HEK293 (cell line): Measurements from ENCODE around the gene WDR38.

Experiments
- GLI4 ChIP-seq: fragments of 450-650 bp; formaldehyde crosslinking; IDR thresholded peaks from 2 replicates; pipeline ENCODE4 v1.5.1; 2016; ENCODE audit warnings: missing biosample characterization, missing genetic modification characterization
- GLIS2 ChIP-seq: fragments of 450-650 bp; formaldehyde crosslinking; IDR thresholded peaks from 2 replicates; pipeline ENCODE4 v1.5.1; 2016; ENCODE audit warnings: missing biosample characterization, missing genetic modification characterization
- IKZF3 ChIP-seq: fragments of 450-650 bp; IDR thresholded peaks from 2 replicates; pipeline ENCODE4 v1.5.0; 2018; ENCODE audit warnings: missing biosample characterization, mild to moderate bottlenecking, missing genetic modification characterization, moderate library complexity
- KLF10 ChIP-seq: fragments of 450-650 bp; IDR thresholded peaks from 2 replicates; pipeline ENCODE4 v1.5.1; 2018; ENCODE audit warnings: missing biosample characterization, mild to moderate bottlenecking, missing genetic modification characterization
- MYNN ChIP-seq: fragments of 450-650 bp; formaldehyde crosslinking; IDR thresholded peaks from 2 replicates; pipeline ENCODE4 v1.5.1; 2016; ENCODE audit warnings: missing biosample characterization, missing genetic modification characterization, borderline replicate concordance
- OVOL3 ChIP-seq: fragments of 450-650 bp; formaldehyde crosslinking; IDR thresholded peaks from 2 replicates; pipeline ENCODE4 v1.5.1; 2016; ENCODE audit warnings: missing biosample characterization, missing genetic modification characterization
- SP2 ChIP-seq: fragments of 450-650 bp; formaldehyde crosslinking; IDR thresholded peaks from 2 replicates; pipeline ENCODE4 v1.5.1; 2016; ENCODE audit warnings: missing biosample characterization, missing genetic modification characterization
- WT1 ChIP-seq: fragments of 450-650 bp; formaldehyde crosslinking; IDR thresholded peaks from 2 replicates; pipeline ENCODE4 v1.5.1; 2016; ENCODE audit warnings: missing biosample characterization, missing genetic modification characterization
- ZBTB1 ChIP-seq: fragments of 450-650 bp; formaldehyde crosslinking; IDR thresholded peaks from 2 replicates; pipeline ENCODE4 v1.5.1; 2016; ENCODE audit warnings: missing biosample characterization, missing genetic modification characterization
- ZBTB20 ChIP-seq: fragments of 450-650 bp; formaldehyde crosslinking; IDR thresholded peaks from 2 replicates; pipeline ENCODE4 v1.5.1; 2016; ENCODE audit warnings: missing biosample characterization, missing genetic modification characterization
- ZBTB8A ChIP-seq: fragments of 450-650 bp; formaldehyde crosslinking; IDR thresholded peaks from 2 replicates; pipeline ENCODE4 v1.5.1; 2016; ENCODE audit warnings: missing biosample characterization, missing genetic modification characterization
- ZNF266 ChIP-seq: fragments of 450-650 bp; formaldehyde crosslinking; IDR thresholded peaks from 2 replicates; pipeline ENCODE4 v1.5.1; 2016; ENCODE audit warnings: missing biosample characterization, missing genetic modification characterization, low read depth
- ZNF354C ChIP-seq: fragments of 450-650 bp; formaldehyde crosslinking; IDR thresholded peaks from 2 replicates; pipeline ENCODE4 v1.5.1; 2016; ENCODE audit warnings: missing biosample characterization, missing genetic modification characterization, low read depth, borderline replicate concordance
- ZNF433 ChIP-seq: fragments of 450-650 bp; formaldehyde crosslinking; IDR thresholded peaks from 2 replicates; pipeline ENCODE4 v1.5.1; 2016; ENCODE audit warnings: missing biosample characterization, missing genetic modification characterization, low read depth
- ZNF654 ChIP-seq: fragments of 450-650 bp; formaldehyde crosslinking; IDR thresholded peaks from 2 replicates; pipeline ENCODE4 v1.5.1; 2016; ENCODE audit warnings: low read depth, missing biosample characterization, missing genetic modification characterization
- ZNF658 ChIP-seq: fragments of 450-650 bp; formaldehyde crosslinking; IDR thresholded peaks from 2 replicates; pipeline ENCODE4; 2016; ENCODE audit warnings: missing biosample characterization, missing genetic modification characterization
- ZNF660 ChIP-seq: fragments of 450-650 bp; IDR thresholded peaks from 2 replicates; pipeline ENCODE4 v1.5.1; 2018; ENCODE audit warnings: missing biosample characterization, mild to moderate bottlenecking, missing genetic modification characterization
- ZNF768 ChIP-seq: fragments of 450-650 bp; formaldehyde crosslinking; IDR thresholded peaks from 2 replicates; pipeline ENCODE4 v1.5.1; 2018; ENCODE audit warnings: missing biosample characterization, mild to moderate bottlenecking, missing genetic modification characterization
- ZNF792 ChIP-seq: fragments of 450-650 bp; formaldehyde crosslinking; IDR thresholded peaks from 2 replicates; pipeline ENCODE4 v1.5.1; 2016; ENCODE audit warnings: missing biosample characterization, missing genetic modification characterization
- TF ChIP-seq, protein P1 (sequence below): fragments of 450-650 bp; formaldehyde crosslinking; IDR thresholded peaks from 2 replicates; pipeline ENCODE4 v1.5.1; 2016; ENCODE audit warnings: missing biosample characterization, missing genetic modification characterization
- TF ChIP-seq, protein P2 (sequence below): fragments of 450-650 bp; formaldehyde crosslinking; IDR thresholded peaks from 2 replicates; pipeline ENCODE4 v1.5.1; 2016; ENCODE audit warnings: missing biosample characterization, missing genetic modification characterization
- TF ChIP-seq, protein P3 (sequence below): fragments of 450-650 bp; formaldehyde crosslinking; IDR thresholded peaks from 2 replicates; pipeline ENCODE4 v1.5.1; 2016; ENCODE audit warnings: missing biosample characterization, missing genetic modification characterization, borderline replicate concordance
- TF ChIP-seq, protein P4 (sequence below): fragments of 450-650 bp; formaldehyde crosslinking; IDR thresholded peaks from 2 replicates; pipeline ENCODE4 v1.5.1; 2017; ENCODE audit warnings: missing biosample characterization, missing genetic modification characterization
- TF ChIP-seq, protein P5 (sequence below): fragments of 450-650 bp; IDR thresholded peaks from 2 replicates; pipeline ENCODE4 v1.5.1; 2018; ENCODE audit warnings: missing biosample characterization, mild to moderate bottlenecking, missing genetic modification characterization
- TF ChIP-seq, protein P6 (sequence below): fragments of 450-650 bp; formaldehyde crosslinking; IDR thresholded peaks from 2 replicates; pipeline ENCODE4 v1.5.1; 2017; ENCODE audit warnings: missing biosample characterization, missing genetic modification characterization
- TF ChIP-seq, protein P7 (sequence below): fragments of 450-650 bp; formaldehyde crosslinking; IDR thresholded peaks from 2 replicates; pipeline ENCODE4 v1.5.1; 2016; ENCODE audit warnings: missing biosample characterization, missing genetic modification characterization
- TF ChIP-seq, protein P8 (sequence below): fragments of 450-650 bp; formaldehyde crosslinking; IDR thresholded peaks from 2 replicates; pipeline ENCODE4; 2016; ENCODE audit warnings: missing biosample characterization, missing genetic modification characterization

Gene WDR38

DNA sequence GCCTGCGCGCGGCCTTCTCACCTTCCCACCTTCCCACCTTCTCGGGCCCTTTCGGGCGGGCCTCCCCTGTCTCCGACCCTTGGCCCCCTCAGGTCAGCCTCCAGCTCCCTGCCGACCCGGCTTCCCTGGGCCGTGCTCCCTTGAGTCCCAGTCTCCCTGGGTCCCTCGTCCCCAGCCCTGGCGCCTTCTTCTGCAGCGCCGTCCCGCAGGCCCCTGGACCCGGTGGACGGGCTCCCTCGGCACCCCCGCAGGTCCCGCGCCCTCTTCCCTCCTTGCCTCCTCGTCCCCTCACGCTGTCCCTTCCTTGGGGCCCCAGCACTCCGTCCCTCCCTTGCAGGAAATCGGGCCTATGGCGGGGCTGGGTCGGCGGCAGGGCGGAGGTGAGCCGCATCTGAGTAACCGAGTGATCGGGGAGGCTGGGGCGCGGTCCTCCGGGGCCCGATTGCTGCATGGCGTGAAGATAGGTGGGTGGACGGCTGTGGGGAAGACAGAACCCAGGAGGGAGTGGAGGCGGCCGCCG, 16.3 kb downstream of the WDR38 start (continued):
- TF ChIP-seq, protein P1, sequence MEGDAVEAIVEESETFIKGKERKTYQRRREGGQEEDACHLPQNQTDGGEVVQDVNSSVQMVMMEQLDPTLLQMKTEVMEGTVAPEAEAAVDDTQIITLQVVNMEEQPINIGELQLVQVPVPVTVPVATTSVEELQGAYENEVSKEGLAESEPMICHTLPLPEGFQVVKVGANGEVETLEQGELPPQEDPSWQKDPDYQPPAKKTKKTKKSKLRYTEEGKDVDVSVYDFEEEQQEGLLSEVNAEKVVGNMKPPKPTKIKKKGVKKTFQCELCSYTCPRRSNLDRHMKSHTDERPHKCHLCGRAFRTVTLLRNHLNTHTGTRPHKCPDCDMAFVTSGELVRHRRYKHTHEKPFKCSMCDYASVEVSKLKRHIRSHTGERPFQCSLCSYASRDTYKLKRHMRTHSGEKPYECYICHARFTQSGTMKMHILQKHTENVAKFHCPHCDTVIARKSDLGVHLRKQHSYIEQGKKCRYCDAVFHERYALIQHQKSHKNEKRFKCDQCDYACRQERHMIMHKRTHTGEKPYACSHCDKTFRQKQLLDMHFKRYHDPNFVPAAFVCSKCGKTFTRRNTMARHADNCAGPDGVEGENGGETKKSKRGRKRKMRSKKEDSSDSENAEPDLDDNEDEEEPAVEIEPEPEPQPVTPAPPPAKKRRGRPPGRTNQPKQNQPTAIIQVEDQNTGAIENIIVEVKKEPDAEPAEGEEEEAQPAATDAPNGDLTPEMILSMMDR (tag by site-specific recombination), result no peak
- TF ChIP-seq ZBTB8A (tag by site-specific recombination), result no peak
- TF ChIP-seq, protein P2, sequence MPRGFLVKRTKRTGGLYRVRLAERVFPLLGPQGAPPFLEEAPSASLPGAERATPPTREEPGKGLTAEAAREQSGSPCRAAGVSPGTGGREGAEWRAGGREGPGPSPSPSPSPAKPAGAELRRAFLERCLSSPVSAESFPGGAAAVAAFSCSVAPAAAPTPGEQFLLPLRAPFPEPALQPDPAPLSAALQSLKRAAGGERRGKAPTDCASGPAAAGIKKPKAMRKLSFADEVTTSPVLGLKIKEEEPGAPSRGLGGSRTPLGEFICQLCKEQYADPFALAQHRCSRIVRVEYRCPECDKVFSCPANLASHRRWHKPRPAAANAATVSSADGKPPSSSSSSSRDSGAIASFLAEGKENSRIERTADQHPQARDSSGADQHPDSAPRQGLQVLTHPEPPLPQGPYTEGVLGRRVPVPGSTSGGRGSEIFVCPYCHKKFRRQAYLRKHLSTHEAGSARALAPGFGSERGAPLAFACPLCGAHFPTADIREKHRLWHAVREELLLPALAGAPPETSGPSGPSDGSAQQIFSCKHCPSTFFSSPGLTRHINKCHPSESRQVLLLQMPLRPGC (tag by site-specific recombination), result no peak
- TF ChIP-seq ZNF433 (tag by site-specific recombination), result no peak
- TF ChIP-seq, protein P3, sequence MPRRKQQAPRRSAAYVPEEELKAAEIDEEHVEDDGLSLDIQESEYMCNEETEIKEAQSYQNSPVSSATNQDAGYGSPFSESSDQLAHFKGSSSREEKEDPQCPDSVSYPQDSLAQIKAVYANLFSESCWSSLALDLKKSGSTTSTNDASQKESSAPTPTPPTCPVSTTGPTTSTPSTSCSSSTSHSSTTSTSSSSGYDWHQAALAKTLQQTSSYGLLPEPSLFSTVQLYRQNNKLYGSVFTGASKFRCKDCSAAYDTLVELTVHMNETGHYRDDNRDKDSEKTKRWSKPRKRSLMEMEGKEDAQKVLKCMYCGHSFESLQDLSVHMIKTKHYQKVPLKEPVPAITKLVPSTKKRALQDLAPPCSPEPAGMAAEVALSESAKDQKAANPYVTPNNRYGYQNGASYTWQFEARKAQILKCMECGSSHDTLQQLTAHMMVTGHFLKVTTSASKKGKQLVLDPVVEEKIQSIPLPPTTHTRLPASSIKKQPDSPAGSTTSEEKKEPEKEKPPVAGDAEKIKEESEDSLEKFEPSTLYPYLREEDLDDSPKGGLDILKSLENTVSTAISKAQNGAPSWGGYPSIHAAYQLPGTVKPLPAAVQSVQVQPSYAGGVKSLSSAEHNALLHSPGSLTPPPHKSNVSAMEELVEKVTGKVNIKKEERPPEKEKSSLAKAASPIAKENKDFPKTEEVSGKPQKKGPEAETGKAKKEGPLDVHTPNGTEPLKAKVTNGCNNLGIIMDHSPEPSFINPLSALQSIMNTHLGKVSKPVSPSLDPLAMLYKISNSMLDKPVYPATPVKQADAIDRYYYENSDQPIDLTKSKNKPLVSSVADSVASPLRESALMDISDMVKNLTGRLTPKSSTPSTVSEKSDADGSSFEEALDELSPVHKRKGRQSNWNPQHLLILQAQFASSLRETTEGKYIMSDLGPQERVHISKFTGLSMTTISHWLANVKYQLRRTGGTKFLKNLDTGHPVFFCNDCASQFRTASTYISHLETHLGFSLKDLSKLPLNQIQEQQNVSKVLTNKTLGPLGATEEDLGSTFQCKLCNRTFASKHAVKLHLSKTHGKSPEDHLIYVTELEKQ (tag by site-specific recombination), result no peak
- TF ChIP-seq ZNF658 (tag by site-specific recombination), result no peak
- TF ChIP-seq IKZF3 (tag by site-specific recombination), result no peak
- no peak for TF ChIP-seq WT1 (tag by site-specific recombination)
- TF ChIP-seq ZBTB1 (tag by site-specific recombination), result no peak
- peak; percentile 37; the same call in 1 of the 2 replicates for TF ChIP-seq GLIS2 (tag by site-specific recombination)
- TF ChIP-seq, protein P4, sequence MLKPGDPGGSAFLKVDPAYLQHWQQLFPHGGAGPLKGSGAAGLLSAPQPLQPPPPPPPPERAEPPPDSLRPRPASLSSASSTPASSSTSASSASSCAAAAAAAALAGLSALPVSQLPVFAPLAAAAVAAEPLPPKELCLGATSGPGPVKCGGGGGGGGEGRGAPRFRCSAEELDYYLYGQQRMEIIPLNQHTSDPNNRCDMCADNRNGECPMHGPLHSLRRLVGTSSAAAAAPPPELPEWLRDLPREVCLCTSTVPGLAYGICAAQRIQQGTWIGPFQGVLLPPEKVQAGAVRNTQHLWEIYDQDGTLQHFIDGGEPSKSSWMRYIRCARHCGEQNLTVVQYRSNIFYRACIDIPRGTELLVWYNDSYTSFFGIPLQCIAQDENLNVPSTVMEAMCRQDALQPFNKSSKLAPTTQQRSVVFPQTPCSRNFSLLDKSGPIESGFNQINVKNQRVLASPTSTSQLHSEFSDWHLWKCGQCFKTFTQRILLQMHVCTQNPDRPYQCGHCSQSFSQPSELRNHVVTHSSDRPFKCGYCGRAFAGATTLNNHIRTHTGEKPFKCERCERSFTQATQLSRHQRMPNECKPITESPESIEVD, result no peak
- no peak for TF ChIP-seq ZNF768
- TF ChIP-seq, protein P5, sequence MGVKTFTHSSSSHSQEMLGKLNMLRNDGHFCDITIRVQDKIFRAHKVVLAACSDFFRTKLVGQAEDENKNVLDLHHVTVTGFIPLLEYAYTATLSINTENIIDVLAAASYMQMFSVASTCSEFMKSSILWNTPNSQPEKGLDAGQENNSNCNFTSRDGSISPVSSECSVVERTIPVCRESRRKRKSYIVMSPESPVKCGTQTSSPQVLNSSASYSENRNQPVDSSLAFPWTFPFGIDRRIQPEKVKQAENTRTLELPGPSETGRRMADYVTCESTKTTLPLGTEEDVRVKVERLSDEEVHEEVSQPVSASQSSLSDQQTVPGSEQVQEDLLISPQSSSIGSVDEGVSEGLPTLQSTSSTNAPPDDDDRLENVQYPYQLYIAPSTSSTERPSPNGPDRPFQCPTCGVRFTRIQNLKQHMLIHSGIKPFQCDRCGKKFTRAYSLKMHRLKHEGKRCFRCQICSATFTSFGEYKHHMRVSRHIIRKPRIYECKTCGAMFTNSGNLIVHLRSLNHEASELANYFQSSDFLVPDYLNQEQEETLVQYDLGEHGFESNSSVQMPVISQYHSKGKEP (tag by site-specific recombination), result no peak
- TF ChIP-seq KLF10 (tag by site-specific recombination), result no peak
- peak; percentile 29; the same call in 1 of the 2 replicates for TF ChIP-seq SP2 (tag by site-specific recombination)
- TF ChIP-seq OVOL3 (tag by site-specific recombination), result no peak
- TF ChIP-seq ZNF792 (tag by site-specific recombination), result 0 out of 2 replicates have a peak, but pooled peaks have one; percentile 57
- no peak for TF ChIP-seq ZNF660 (tag by site-specific recombination)
- no peak for TF ChIP-seq ZNF654 (tag by site-specific recombination)
- TF ChIP-seq, protein P6, sequence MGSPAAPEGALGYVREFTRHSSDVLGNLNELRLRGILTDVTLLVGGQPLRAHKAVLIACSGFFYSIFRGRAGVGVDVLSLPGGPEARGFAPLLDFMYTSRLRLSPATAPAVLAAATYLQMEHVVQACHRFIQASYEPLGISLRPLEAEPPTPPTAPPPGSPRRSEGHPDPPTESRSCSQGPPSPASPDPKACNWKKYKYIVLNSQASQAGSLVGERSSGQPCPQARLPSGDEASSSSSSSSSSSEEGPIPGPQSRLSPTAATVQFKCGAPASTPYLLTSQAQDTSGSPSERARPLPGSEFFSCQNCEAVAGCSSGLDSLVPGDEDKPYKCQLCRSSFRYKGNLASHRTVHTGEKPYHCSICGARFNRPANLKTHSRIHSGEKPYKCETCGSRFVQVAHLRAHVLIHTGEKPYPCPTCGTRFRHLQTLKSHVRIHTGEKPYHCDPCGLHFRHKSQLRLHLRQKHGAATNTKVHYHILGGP, result no peak
- TF ChIP-seq ZNF266 (tag by site-specific recombination), result no peak
- TF ChIP-seq MYNN (tag by site-specific recombination), result no peak
- TF ChIP-seq, protein P7, sequence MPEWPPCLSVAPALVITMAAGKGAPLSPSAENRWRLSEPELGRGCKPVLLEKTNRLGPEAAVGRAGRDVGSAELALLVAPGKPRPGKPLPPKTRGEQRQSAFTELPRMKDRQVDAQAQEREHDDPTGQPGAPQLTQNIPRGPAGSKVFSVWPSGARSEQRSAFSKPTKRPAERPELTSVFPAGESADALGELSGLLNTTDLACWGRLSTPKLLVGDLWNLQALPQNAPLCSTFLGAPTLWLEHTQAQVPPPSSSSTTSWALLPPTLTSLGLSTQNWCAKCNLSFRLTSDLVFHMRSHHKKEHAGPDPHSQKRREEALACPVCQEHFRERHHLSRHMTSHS (tag by site-specific recombination), result no peak
- no peak for TF ChIP-seq ZNF354C (tag by site-specific recombination)
- TF ChIP-seq, protein P8, sequence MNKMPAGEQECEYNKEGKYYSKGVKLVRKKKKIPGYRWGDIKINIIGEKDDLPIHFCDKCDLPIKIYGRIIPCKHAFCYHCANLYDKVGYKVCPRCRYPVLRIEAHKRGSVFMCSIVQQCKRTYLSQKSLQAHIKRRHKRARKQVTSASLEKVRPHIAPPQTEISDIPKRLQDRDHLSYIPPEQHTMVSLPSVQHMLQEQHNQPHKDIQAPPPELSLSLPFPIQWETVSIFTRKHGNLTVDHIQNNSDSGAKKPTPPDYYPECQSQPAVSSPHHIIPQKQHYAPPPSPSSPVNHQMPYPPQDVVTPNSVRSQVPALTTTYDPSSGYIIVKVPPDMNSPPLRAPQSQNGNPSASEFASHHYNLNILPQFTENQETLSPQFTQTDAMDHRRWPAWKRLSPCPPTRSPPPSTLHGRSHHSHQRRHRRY (tag by site-specific recombination), result no peak
- TF ChIP-seq GLI4 (tag by site-specific recombination), result no peak
- TF ChIP-seq ZBTB20, result peak; percentile 41; the same call in 1 of the 2 replicates
